Neural progenitor cell (in vitro differentiated cells): Measurements from ENCODE around the gene OSBPL8. TPM values are rescaled to one million over a fixed set of nuclear protein-coding genes. Genes with fewer than 3 reads are reported as not detected.

ENCODE experiments used
- DNase-seq: peaks from one replicate; pipeline ENCODE4 v3.0.0-alpha.2; 2016; ENCODE audit warnings: low spot score
- H2AFZ ChIP-seq: fragments of 200-600 bp; sonication (generic); replicated peaks from 2 replicates; pipeline ENCODE4 v1.6.1; 2016; ENCODE audit warnings: antibody characterized with exemption
- H3F3A ChIP-seq: fragments of 200-600 bp; sonication (generic); 2 replicates; pipeline ENCODE4 v1.6.1; 2016; ENCODE audit warnings: antibody characterized with exemption, low read depth
- H3K27ac ChIP-seq: fragments of 200-600 bp; sonication (generic); 2 replicates; pipeline ENCODE4 v1.5.1; 2016; ENCODE audit warnings: mild to moderate bottlenecking
- H3K27me3 ChIP-seq: fragments of 200-600 bp; sonication (generic); 2 replicates; pipeline ENCODE4 v1.6.1; 2016; ENCODE audit warnings: mild to moderate bottlenecking, moderate library complexity
- H3K36me3 ChIP-seq: fragments of 200-600 bp; sonication (generic); 2 replicates; pipeline ENCODE4 v1.5.1; 2016
- H3K4me1 ChIP-seq: fragments of 200-600 bp; sonication (generic); 2 replicates; pipeline ENCODE4 v1.6.1; 2016; ENCODE audit warnings: mixed run types
- H3K4me2 ChIP-seq: fragments of 200-600 bp; sonication (generic); 2 replicates; pipeline ENCODE4 v1.6.1; 2016
- H3K4me3 ChIP-seq: fragments of 200-600 bp; sonication (generic); 2 replicates; pipeline ENCODE4 v1.5.1; 2016
- H3K79me2 ChIP-seq: fragments of 200-600 bp; sonication (generic); 2 replicates; pipeline ENCODE4 v1.6.1; 2016; ENCODE audit warnings: low read depth
- H3K9ac ChIP-seq: fragments of 200-600 bp; sonication (generic); 2 replicates; pipeline ENCODE4 v1.6.1; 2016
- H3K9me3 ChIP-seq: fragments of 200-600 bp; sonication (generic); 2 replicates; pipeline ENCODE4 v1.5.1; 2016; ENCODE audit warnings: low read depth
- H4K20me1 ChIP-seq: fragments of 200-600 bp; sonication (generic); 2 replicates; pipeline ENCODE4 v1.6.1; 2016; ENCODE audit warnings: low read depth
- H3K27ac Mint-ChIP-seq: 3 replicates; pipeline ENCODE4 v1.8.0; 2021; ENCODE audit warnings: mixed read lengths
- H3K27me3 Mint-ChIP-seq: 2 replicates; pipeline ENCODE4 v1.8.0; 2022; ENCODE audit warnings: low read depth, mild to moderate bottlenecking, inconsistent platforms, moderate library complexity, mixed read lengths; ENCODE audit not compliant: insufficient read depth
- H3K36me3 Mint-ChIP-seq: 3 replicates; pipeline ENCODE4 v1.8.0; 2021; ENCODE audit warnings: mixed read lengths
- H3K4me1 Mint-ChIP-seq: 3 replicates; pipeline ENCODE4 v1.8.0; 2021; ENCODE audit warnings: mixed read lengths
- H3K4me3 Mint-ChIP-seq: 3 replicates; pipeline ENCODE4 v1.8.0; 2021; ENCODE audit warnings: mild to moderate bottlenecking, moderate library complexity, mixed read lengths
- H3K9me3 Mint-ChIP-seq: 3 replicates; pipeline ENCODE4 v1.8.0; 2020; ENCODE audit warnings: mixed read lengths
- CTCF ChIP-seq: fragments of 200-600 bp; sonication (generic); IDR thresholded peaks from 2 replicates; pipeline ENCODE4 v1.5.1; 2017; ENCODE audit warnings: antibody characterized with exemption, mild to moderate bottlenecking
- EZH2 ChIP-seq: fragments of 200-600 bp; sonication (generic); IDR thresholded peaks from 2 replicates; pipeline ENCODE4 v1.6.1; 2017; ENCODE audit warnings: antibody characterized with exemption, mild to moderate bottlenecking, moderate library complexity
- EZH2phosphoT487 ChIP-seq: fragments of 200-600 bp; sonication (generic); IDR thresholded peaks from 2 replicates; pipeline ENCODE4 v1.6.1; 2017; ENCODE audit warnings: antibody characterized with exemption
- total RNA-seq: library from RNA; depleted of rRNA; stranded (reverse); fragments of >200 nt; gene quantifications from 2 replicates; pipeline ENCODE4 v1.2.3, GENCODE V29; 2015; ENCODE audit warnings: low replicate concordance

The OSBPL8 gene
- total RNA-seq, 1 donor from 2014 or later = 93.6 TPM

- H3K4me3 Mint-ChIP-seq = no peak overlapping the region
- Histone ChIP-seq H3K36me3 (no peaks in the 10 kb centered on the region), H3K4me2 (no peak overlapping the region), H3K27me3 (no peaks in the 10 kb centered on the region), H3K4me1 (no peaks in the 10 kb centered on the region), H3K27ac (no peak overlapping the region), H4K20me1 (no peaks in the 10 kb centered on the region), H3K9ac (no peak overlapping the region), H3K79me2 (peaks cover 94% of the 10 kb centered on the region), H2AFZ (no peak overlapping the region), H3F3A (no peaks in the 10 kb centered on the region), H3K4me3 (no peak overlapping the region), H3K9me3 (no peaks in the 10 kb centered on the region)
- DNase-seq = no peak
- H3K27me3 Mint-ChIP-seq = peaks cover 2% of the 10 kb centered on the region
- peaks cover 9% of the 10 kb centered on the region for H3K9me3 Mint-ChIP-seq
- peaks cover 15% of the 10 kb centered on the region for H3K36me3 Mint-ChIP-seq
- no peak for TF ChIP-seq CTCF
- H3K27ac Mint-ChIP-seq = no peak overlapping the region
- H3K4me1 Mint-ChIP-seq = no peaks in the 10 kb centered on the region
Measured at GRCh38 chr12:76535170-76535569, 24.4 kb downstream of the OSBPL8 start.

GRCh38 chr12:76533331-76533730 is 26.2 kb downstream of the OSBPL8 start:
- no peaks in the 10 kb centered on the region for H3K27me3 ChIP-seq
- H3K4me1 ChIP-seq = peaks cover 5% of the 10 kb centered on the region
- H3K79me2 ChIP-seq = peaks cover 94% of the 10 kb centered on the region
- H3K9ac ChIP-seq = no peak overlapping the region
- no peaks in the 10 kb centered on the region for H3K9me3 ChIP-seq
- H3K27ac Mint-ChIP-seq = no peak overlapping the region
- H3K27ac ChIP-seq = no peak overlapping the region
- no peak overlapping the region for H3K4me3 ChIP-seq
- peaks cover 2% of the 10 kb centered on the region for H3K27me3 Mint-ChIP-seq
- H3K4me3 Mint-ChIP-seq = no peak overlapping the region
- peaks cover 9% of the 10 kb centered on the region for H3K9me3 Mint-ChIP-seq
- H3K36me3 Mint-ChIP-seq = peaks cover 17% of the 10 kb centered on the region
- TF ChIP-seq EZH2phosphoT487 = no peak
- no peak for TF ChIP-seq CTCF
- TF ChIP-seq EZH2 = no peak
- no peaks in the 10 kb centered on the region for H3K36me3 ChIP-seq
- H3K4me1 Mint-ChIP-seq = no peaks in the 10 kb centered on the region
- DNase-seq = no peak
- H3K4me2 ChIP-seq = no peak overlapping the region
- H2AFZ ChIP-seq = no peak overlapping the region
- no peaks in the 10 kb centered on the region for H4K20me1 ChIP-seq
- H3F3A ChIP-seq = no peaks in the 10 kb centered on the region

GRCh38 chr12:76532520-76532919 is 27.1 kb downstream of the OSBPL8 start:
- no peaks in the 10 kb centered on the region for H3F3A ChIP-seq
- Mint-ChIP-seq H3K4me1 (no peaks in the 10 kb centered on the region), H3K9me3 (peaks cover 11% of the 10 kb centered on the region), H3K4me3 (no peak overlapping the region), H3K27me3 (peaks cover 2% of the 10 kb centered on the region), H3K27ac (no peak overlapping the region), H3K36me3 (peaks cover 17% of the 10 kb centered on the region)
- TF ChIP-seq EZH2 = no peak
- TF ChIP-seq EZH2phosphoT487 = no peak
- TF ChIP-seq CTCF = no peak
- no peak overlapping the region for H3K4me3 ChIP-seq
- no peak overlapping the region for H2AFZ ChIP-seq
- no peak overlapping the region for H3K4me2 ChIP-seq
- DNase-seq = no peak
- H3K36me3 ChIP-seq = no peaks in the 10 kb centered on the region
- no peaks in the 10 kb centered on the region for H3K27me3 ChIP-seq
- no peaks in the 10 kb centered on the region for H4K20me1 ChIP-seq
- no peaks in the 10 kb centered on the region for H3K9me3 ChIP-seq
- no peak overlapping the region for H3K27ac ChIP-seq
- H3K9ac ChIP-seq = no peak overlapping the region
- H3K79me2 ChIP-seq = peaks cover 94% of the 10 kb centered on the region
- H3K4me1 ChIP-seq = peaks cover 5% of the 10 kb centered on the region
